ENCODE results near the gene SAMD5.

DNA sequence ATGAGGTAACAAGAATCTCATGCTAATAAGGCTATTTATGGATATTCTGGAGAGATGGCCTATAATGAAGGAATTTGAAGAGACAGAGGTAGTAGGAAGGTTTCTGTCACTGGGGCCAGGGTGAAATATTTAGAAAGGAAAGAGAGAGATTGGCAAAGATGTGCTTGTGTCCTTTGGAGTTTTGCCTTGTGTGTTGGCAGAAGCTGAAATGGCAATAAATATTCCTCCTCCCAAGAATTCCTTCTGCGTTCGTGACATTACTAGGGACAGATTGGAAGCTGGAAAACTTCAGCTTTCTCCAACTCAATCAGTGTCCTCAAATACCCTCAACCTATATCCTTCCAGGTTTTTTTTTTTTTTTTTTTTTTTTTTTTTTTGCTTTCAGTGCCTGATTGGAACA lies 6.3 kb downstream of the SAMD5 start:
- TF ChIP-seq CHD1 (IDR thresholded peaks at IDR 0.05; ENCODE audit: low read length) (no peak), CCNT2 (IDR thresholded peaks at IDR 0.05; ENCODE audit: borderline replicate concordance, extremely low read depth, insufficient read length, low read depth, low read length) (no peak), PHF8 (IDR thresholded peaks at IDR 0.05; ENCODE audit: borderline replicate concordance, low read length) (no peak), SMARCC2 (IDR thresholded peaks at IDR 0.05; ENCODE audit: low read depth) (no peak), HDGF (IDR thresholded peaks at IDR 0.05) (no peak), CTCF (IDR thresholded peaks at IDR 0.05 in 2 of 3, conservative IDR thresholded peaks at IDR 0.05 in 1 of 3; ENCODE audit: insufficient read depth in 2 of 3, low read depth in 1 of 3, low read length in 3 of 3) (no peak), KLF1 (tag; IDR thresholded peaks at IDR 0.05) (no peak), XRCC3 (IDR thresholded peaks at IDR 0.05) (no peak), ZNF431 (CRISPR knock-in tag; IDR thresholded peaks at IDR 0.05) (no peak), ZNF263 (CRISPR knock-in tag; IDR thresholded peaks at IDR 0.05; ENCODE audit: borderline replicate concordance) (no peak)
- TF ChIP-seq, protein P1, sequence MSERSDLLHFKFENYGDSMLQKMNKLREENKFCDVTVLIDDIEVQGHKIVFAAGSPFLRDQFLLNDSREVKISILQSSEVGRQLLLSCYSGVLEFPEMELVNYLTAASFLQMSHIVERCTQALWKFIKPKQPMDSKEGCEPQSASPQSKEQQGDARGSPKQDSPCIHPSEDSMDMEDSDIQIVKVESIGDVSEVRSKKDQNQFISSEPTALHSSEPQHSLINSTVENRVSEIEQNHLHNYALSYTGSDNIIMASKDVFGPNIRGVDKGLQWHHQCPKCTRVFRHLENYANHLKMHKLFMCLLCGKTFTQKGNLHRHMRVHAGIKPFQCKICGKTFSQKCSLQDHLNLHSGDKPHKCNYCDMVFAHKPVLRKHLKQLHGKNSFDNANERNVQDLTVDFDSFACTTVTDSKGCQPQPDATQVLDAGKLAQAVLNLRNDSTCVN (CRISPR knock-in tag; IDR thresholded peaks at IDR 0.05) = no peak
- TF ChIP-seq, protein P2, sequence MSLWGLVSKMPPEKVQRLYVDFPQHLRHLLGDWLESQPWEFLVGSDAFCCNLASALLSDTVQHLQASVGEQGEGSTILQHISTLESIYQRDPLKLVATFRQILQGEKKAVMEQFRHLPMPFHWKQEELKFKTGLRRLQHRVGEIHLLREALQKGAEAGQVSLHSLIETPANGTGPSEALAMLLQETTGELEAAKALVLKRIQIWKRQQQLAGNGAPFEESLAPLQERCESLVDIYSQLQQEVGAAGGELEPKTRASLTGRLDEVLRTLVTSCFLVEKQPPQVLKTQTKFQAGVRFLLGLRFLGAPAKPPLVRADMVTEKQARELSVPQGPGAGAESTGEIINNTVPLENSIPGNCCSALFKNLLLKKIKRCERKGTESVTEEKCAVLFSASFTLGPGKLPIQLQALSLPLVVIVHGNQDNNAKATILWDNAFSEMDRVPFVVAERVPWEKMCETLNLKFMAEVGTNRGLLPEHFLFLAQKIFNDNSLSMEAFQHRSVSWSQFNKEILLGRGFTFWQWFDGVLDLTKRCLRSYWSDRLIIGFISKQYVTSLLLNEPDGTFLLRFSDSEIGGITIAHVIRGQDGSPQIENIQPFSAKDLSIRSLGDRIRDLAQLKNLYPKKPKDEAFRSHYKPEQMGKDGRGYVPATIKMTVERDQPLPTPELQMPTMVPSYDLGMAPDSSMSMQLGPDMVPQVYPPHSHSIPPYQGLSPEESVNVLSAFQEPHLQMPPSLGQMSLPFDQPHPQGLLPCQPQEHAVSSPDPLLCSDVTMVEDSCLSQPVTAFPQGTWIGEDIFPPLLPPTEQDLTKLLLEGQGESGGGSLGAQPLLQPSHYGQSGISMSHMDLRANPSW (CRISPR knock-in tag; IDR thresholded peaks at IDR 0.05) = no peak

Measured in K562 (cell line).